Measurements from ENCODE around the gene DOHH. TPM values are rescaled to one million over a fixed set of nuclear protein-coding genes. Genes with fewer than 3 reads are reported as not detected.
A peak's percentile ranks its signal among the peaks of the same experiment; 100 is the strongest.

DOHH gene
- total and polyA plus RNA-seq, 9 of the 15 experiments (the other 6 are each of a cell fraction or from before 2014, with no cell fraction given) = 0.14 to 47.2 (median 5.1) TPM

DNA sequence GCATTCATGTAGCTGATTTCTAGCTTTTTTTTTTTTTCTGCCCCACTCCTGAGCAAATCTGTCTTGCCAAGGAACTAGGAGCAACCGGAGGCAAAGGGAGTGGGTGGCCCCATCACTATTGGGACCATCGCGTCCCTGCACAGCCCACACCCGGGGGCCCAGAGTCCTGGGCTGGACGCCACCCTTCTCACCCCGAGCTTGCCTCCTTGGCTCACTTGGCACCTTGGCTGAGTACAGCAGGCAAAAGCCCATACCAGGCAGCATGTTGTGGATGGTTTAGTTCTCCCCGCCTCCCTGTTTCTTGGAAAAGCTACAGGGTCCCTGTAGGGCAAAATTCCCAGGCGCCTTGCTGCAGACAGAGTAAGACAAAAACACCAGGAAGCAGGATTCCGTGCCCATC lies 33.8 kb downstream of the DOHH start:
- H3K27ac ChIP-seq (ENCODE audit: extremely low read depth, low read depth, low read length) = no peak overlapping the region
- no peak overlapping the region for H3K4me3 ChIP-seq
- peaks cover 7% of the 10 kb centered on the region for H3K9me3 ChIP-seq (replicated peaks; ENCODE audit: control insufficient read depth, insufficient read depth, low read depth, low read length)
- H3K27me3 ChIP-seq (ENCODE audit: control insufficient read depth in 2 of 2, insufficient read depth in 2 of 2, low read length in 2 of 2) = no peaks in the 10 kb centered on the region
- DNase-seq (ENCODE audit: extremely low read depth in 1 of 4, low spot score in 3 of 4) (peak in 1 of 4 experiments; percentile 13), ATAC-seq (no peak), FAIRE-seq (no peak)
- no peak overlapping the region for H3K4me2 ChIP-seq (ENCODE audit: insufficient read depth, low read length)
- ChIA-PET POLR2A (no interaction called here), CTCF (ENCODE audit: low intra/inter-chr PET ratio) (no interaction called here)
- WGBS (ENCODE audit: insufficient coverage, low coverage, missing lambda C conversion rate) = 90% methylated on average over 8 of the region's 9 CpGs
- H3K79me2 ChIP-seq (ENCODE audit: control insufficient read depth, insufficient read depth, low read length) = no peaks in the 10 kb centered on the region
- no peaks in the 10 kb centered on the region for H4K20me1 ChIP-seq (replicated peaks; ENCODE audit: control insufficient read depth, insufficient read depth, low read length)
- no peak overlapping the region for H2AFZ ChIP-seq (ENCODE audit: low read depth, low read length)
- peaks cover 17% of the 10 kb centered on the region; the same call in 1 of the 3 replicates for H3K36me3 ChIP-seq (ENCODE audit: control insufficient read depth, insufficient read depth, low read length)
- TF ChIP-seq KAT7 (CRISPR knock-in tag; IDR thresholded peaks at IDR 0.05; ENCODE audit: borderline replicate concordance) (no peak), ZBED1 (IDR thresholded peaks at IDR 0.05) (no peak), NCOR1 (IDR thresholded peaks at IDR 0.05) (no peak), BRD9 (IDR thresholded peaks at IDR 0.05; ENCODE audit: low read depth, partially characterized antibody) (no peak), TFAM (CRISPR knock-in tag; conservative IDR thresholded peaks at IDR 0.05) (no peak), POLR2G (IDR thresholded peaks at IDR 0.05; ENCODE audit: low read depth, low read length) (0 out of 2 replicates have a peak, but pooled peaks have one; percentile 37), MYNN (IDR thresholded peaks at IDR 0.05) (0 out of 2 replicates have a peak, but pooled peaks have one; percentile 26), MYNN (CRISPR knock-in tag; IDR thresholded peaks at IDR 0.05) (no peak), RBM22 (IDR thresholded peaks at IDR 0.05; ENCODE audit: low read depth, low read length, poor library complexity, severe bottlenecking) (peak; percentile 38), DIDO1 (tag; IDR thresholded peaks at IDR 0.05; ENCODE audit: low read depth) (no peak), POLR2AphosphoS2 (IDR thresholded peaks at IDR 0.05; ENCODE audit: low read length) (no peak), EZH2 (IDR thresholded peaks at IDR 0.05; ENCODE audit: borderline replicate concordance, low read depth, low read length) (no peak), CBX1 (IDR thresholded peaks at IDR 0.05; ENCODE audit: low read depth) (0 out of 2 replicates have a peak, but pooled peaks have one; percentile 12), ZNF316 (IDR thresholded peaks at IDR 0.05) (no peak), CSDE1 (IDR thresholded peaks at IDR 0.05) (no peak), BRF2 (IDR thresholded peaks at IDR 0.05; ENCODE audit: borderline replicate concordance, insufficient read depth, insufficient read length) (no peak), ESRRB (CRISPR knock-in tag; IDR thresholded peaks at IDR 0.05; ENCODE audit: borderline replicate concordance) (no peak), SMARCB1 (IDR thresholded peaks at IDR 0.05; ENCODE audit: insufficient read length, low read depth) (no peak)
- TF ChIP-seq, protein P1, sequence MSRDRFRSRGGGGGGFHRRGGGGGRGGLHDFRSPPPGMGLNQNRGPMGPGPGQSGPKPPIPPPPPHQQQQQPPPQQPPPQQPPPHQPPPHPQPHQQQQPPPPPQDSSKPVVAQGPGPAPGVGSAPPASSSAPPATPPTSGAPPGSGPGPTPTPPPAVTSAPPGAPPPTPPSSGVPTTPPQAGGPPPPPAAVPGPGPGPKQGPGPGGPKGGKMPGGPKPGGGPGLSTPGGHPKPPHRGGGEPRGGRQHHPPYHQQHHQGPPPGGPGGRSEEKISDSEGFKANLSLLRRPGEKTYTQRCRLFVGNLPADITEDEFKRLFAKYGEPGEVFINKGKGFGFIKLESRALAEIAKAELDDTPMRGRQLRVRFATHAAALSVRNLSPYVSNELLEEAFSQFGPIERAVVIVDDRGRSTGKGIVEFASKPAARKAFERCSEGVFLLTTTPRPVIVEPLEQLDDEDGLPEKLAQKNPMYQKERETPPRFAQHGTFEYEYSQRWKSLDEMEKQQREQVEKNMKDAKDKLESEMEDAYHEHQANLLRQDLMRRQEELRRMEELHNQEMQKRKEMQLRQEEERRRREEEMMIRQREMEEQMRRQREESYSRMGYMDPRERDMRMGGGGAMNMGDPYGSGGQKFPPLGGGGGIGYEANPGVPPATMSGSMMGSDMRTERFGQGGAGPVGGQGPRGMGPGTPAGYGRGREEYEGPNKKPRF (IDR thresholded peaks at IDR 0.05; ENCODE audit: low read depth, low read length) = no peak
- in situ Hi-C loops (cut with MboI) = no loop called here
- H3K9ac ChIP-seq (ENCODE audit: insufficient read depth in 1 of 2, low read depth in 2 of 2, low read length in 2 of 2) = no peak overlapping the region
- peaks cover 0 to 32% of the 10 kb centered on the region in 2 experiments; a peak in 2 of 5 replicates for H3K4me1 ChIP-seq (replicated peaks in 1 of 2; ENCODE audit: control insufficient read depth in 2 of 2, insufficient read depth in 2 of 2, low read length in 2 of 2)
- H3K9me1 ChIP-seq (ENCODE audit: control insufficient read depth, insufficient read depth, low read length) = no peaks in the 10 kb centered on the region
- BruUV-seq (replicated peaks) = no TSS peak
- intact Hi-C loops (cut with micrococcal nuclease) = no loop called here
